Activated T-cell treated with anti-CD3 and anti-CD28 coated beads, Interleukin-2, amount 50 U/mL, for 48 hours (primary cell): Measurements from ENCODE around the gene ARHGEF19.
"Not testable (repeated sequence)": the region's sequence is repeated elsewhere in the genome, so short reads cannot be mapped to it uniquely, and the experiment has no call there.

ENCODE experiments used
- DNase-seq, 2 experiments: peaks; one replicate each; pipeline ENCODE4 v3.0.0-alpha.2; 2020

ARHGEF19 gene

DNA sequence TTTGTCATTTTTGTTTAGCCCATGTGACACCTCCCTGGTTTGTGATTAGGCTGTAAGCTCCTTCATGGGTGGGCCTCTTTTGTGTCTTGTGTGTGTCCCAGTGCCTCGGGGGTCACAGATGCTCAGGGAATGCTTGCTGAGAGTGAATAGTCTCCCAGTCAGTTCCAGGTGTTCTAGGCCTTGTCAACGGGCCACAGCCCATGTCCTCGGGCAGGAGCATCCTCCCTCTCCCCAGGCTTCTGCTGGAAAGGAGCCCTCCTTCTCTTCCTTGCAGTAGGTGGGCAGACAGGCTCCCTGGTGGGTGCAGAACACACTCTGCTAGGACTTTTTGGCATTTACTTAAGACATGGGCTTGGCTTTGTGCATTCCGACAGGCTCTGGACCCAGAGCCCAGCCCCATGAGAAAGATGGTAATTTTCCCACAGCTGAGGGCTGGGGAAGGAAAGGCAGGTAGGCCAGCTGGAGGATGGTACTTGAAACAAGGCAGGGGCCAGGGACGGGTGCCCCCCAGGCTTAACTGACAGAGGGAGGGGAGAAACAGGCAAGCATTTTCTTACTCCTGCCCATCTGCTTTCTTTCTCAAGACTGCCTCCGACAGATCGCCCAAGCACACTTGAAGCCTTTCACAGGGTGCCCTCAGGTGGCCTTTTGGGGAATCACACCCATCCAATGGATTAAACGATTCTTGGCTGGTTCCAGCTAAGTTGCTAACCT, 31.6 kb upstream of the ARHGEF19 start:
- peak; percentile 82 to 88 for DNase-seq

- no peak for DNase-seq
Measured at GRCh38 chr1:16243215-16243610, 30.8 kb upstream of the ARHGEF19 start.

GRCh38 chr1:16242556-16243214, 30.2 kb upstream of the ARHGEF19 start:
- no peak for DNase-seq

DNA sequence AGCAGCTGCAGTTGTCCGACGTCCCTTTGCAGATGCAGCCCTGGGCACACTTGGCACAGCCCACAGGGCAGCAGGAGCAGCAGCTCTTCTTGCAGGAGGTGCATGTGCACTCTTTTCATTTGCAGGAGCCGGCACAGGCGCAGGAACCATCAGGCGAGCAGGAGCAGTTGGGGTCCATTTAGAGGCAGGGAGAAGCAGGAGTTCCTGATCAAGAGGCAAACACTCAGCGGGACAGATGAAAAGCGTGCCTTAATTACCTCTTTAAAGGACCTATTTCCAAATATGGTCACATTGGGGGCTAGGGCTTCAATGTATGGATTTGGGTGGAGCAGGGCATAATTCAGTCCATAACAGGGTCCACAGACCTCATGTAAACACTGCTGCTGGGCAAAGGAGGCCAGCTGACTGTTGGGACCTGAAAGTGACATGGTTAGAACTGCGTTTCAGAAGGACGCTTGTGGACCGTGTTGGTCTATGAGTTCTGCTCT, 28.8 kb upstream of the ARHGEF19 start:
- DNase-seq: no peak

GRCh38 chr1:16239972-16240491, 27.6 kb upstream of the ARHGEF19 start:
- no peak for DNase-seq

- no peak for DNase-seq
Measured at GRCh38 chr1:16237343-16237830, 24.9 kb upstream of the ARHGEF19 start.

- peak; percentile 95 to 97 for DNase-seq
Measured at GRCh38 chr1:16236511-16237342, 24.3 kb upstream of the ARHGEF19 start, which contains the start of gene CPLANE2. CPLANE2 (minus strand) TSS chr1:16237183; CDS start chr1:16236742, 441 bp downstream.

- peak; percentile 62 to 65 for DNase-seq
Measured at GRCh38 chr1:16235944-16236510, 23.6 kb upstream of the ARHGEF19 start.

DNA sequence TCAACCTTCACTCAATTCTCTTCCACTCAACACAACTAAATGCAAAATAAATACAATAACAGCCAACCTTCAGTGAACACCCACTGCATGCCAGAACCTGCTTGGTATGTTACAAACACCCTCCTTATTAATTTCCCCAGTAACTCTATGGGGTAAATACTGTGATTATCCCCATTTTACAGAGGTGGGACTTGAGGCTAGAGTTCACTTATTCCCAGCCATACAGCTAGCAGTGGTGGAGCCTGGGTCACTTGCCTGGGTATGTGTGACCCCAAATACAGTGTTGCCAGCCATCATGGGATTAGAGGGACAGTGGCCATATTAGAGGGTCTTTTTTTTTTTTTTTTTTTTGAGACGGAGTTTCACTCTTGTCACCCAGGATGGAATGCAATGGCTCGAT, 22.9 kb upstream of the ARHGEF19 start:
- no peak for DNase-seq

DNA sequence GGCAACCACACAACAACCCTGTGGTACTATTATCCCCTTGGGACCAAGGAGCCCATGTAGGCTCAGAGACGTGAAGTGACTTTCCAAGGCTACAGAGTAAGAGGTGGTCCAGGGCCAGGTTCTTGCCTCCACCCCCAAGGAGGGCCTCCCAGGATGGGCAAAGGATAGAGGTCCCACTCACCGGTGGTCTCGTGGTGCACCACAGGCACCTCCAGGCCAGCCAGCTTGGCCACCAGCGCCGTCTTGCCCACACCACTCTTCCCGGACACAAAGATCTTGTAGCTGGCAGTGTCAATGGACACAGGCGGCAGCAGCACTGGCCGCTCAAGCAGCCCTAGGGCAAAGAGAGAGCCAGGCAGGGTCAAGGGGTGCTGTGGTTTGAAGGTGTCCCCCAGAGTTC, 21.0 kb upstream of the ARHGEF19 start:
- no peak for DNase-seq

DNA sequence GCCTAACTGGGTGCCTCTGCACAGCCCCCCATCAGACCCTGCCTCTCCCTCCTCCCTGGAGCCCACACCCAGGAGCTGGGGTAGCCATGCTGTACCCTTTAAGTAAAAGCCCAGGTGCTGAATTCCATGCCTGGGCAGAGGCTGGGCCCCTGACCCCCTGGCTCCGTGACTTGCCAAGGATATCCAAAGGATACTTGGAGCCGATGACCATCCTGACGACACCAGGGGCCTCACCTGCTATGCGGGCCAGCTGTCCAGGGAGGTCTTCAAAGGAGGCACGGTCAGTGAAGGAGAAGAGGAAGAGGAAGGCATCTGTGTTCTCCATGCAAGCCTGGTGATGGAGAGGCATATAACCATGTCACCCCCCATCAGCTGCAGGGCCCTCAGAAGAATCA, 19.9 kb upstream of the ARHGEF19 start:
- no peak for DNase-seq

DNA sequence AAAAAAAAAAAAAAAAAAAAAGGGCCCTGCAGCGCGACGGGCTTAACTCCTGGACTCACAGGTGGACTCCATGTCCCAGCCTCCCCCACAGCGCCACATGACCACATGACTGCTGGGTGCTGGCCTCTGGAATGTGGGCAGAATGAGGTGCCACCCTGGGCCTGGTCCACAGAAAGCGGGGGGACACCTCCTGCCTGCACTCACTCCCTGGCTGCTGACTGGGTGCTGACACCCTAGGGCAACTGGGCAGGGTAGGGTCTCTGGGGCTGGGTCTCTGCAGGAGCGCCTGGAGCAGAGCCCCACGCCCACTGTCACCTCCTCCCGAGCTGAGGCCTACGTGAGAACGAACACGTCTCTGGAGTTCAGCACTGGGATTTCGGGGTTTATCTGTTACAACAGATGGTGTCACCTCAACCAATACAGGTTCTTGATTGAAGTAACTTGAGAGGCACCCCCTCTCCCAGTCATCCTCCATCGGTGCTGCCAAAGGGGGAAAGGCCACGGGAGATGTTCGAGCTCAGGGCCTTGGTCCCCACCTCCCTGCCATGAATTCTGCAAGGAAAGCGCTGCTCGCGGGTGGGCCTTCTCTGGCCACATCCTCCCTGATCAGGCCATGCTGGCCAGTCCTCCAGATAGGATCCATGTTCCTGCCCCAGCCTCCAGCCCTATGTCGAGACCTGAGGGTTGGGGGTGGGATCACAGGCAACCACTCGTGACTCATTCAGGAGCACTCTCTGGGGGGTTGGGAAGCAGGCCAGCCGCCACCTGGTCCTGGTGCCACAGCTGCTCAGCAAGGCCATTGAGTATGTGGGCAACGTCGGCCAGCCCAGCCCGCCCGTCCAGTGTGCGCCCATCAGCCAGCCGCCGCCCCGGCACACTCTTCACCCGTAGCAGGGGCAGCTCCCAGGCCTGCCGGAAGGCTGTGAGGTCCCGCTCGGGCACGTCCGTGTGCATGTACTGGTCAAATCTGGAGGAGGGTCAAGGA, 19.2 kb upstream of the ARHGEF19 start:
- no peak for DNase-seq

DNA sequence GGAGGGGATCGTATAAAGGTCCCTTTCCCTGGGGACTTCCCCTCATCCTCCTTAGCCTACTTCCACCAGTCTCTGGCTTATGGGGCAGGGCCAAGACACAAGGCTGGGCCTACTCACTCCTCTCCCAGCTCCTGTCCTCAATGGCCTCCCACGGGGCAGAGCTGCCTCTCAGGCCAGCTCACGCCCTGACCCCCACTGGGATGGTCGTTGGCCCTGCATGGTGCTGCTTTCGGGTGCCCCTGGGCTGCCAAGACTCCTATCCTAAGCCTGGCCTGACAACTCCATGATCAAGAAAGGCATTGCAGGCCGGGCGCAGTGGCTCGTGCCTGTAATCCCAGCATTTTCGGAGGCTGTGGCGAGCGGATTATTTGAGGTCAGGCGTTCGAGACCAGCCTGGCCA, 18.3 kb upstream of the ARHGEF19 start:
- no peak for DNase-seq

DNA sequence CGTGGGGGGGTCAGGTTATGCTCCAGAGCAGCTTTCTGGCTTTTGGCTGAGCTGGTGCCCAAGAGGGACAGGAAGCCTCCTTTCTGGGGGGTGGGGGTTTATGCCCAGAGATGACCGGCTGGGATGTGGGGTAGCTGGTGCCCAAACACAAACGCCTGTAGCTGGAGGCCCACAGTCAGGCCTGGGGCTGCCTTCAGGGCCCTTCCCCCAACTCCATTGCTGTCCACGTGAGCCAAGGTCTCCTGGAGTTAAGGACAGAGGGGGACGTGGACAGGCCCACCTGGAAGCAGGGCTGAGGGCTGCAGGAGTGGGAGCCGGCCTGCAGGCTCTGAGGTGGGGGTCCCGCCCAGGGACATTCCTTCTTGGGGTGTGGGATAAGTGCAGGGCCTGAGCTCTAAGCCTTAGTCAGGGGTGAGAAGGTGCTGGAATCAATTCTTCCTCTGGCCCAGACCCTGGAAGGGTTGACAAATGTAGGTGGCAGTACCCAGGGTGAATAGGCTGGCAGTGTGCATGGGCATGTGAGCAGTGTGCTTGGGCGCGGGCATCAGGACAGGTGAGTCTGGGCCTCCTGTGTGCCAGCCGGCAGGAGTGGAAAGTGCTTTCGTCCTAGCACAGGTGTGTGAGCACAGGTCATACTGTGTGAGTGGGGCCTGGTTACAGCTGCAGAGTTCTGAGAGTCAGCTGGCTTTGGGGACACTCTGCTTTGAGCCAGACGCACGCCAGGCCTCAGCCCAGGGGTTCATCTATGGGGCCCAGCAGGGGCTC, 17.7 kb upstream of the ARHGEF19 start:
- DNase-seq: no peak

- no peak for DNase-seq
Measured at GRCh38 chr1:16226490-16227179, 14.2 kb upstream of the ARHGEF19 start.

GRCh38 chr1:16226129-16226489, 13.7 kb upstream of the ARHGEF19 start:
- DNase-seq: no peak

GRCh38 chr1:16224472-16224871, 12.0 kb upstream of the ARHGEF19 start:
- no peak for DNase-seq

DNA sequence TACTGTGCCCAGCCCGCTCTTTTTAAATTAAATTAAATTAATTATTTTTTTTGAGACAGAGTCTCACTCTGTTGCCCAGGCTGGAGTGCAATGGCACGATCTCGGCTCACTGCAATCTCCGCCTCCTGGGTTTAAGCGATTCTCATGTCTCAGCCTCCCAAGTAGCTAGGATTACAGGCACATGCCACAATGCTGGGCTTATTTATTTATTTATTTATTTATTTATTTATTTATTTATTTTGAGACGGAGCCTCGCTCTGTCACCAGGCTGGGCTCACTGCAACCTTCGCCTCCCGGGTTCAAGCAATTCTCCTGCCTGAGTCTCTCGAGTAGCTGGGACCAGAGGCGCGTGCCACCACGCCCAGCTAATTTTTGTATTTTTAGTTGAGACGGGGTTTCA, 10.3 kb upstream of the ARHGEF19 start:
- not testable (repeated sequence) for DNase-seq

- DNase-seq: no peak
Measured at GRCh38 chr1:16221499-16221898, 9.0 kb upstream of the ARHGEF19 start.

GRCh38 chr1:16219968-16220500, 7.6 kb upstream of the ARHGEF19 start:
- no peak for DNase-seq
